Smooth muscle cell (in vitro differentiated cells): ENCODE data around the gene CEACAM20. TPM values are rescaled to one million over a fixed set of nuclear protein-coding genes. Genes with fewer than 3 reads are reported as not detected.
A peak's percentile ranks its signal among the peaks of the same experiment; 100 is the strongest.
"Not testable (repeated sequence)": the region's sequence is repeated elsewhere in the genome, so short reads cannot be mapped to it uniquely, and the experiment has no call there.

Source experiments
- DNase-seq: peaks from one replicate; lab custom pipeline; 2025; ENCODE audit not compliant: unreplicated experiment; lab: John Stamatoyannopoulos, UW
- H2AFZ ChIP-seq: fragments of 200-600 bp; sonication (generic); 2 replicates; pipeline ENCODE4 v1.6.0; 2016; ENCODE audit warnings: antibody characterized with exemption, low read depth, mild to moderate bottlenecking
- H3F3A ChIP-seq: fragments of 200-600 bp; sonication (generic); 2 replicates; pipeline ENCODE4 v1.6.0; 2017; ENCODE audit warnings: antibody characterized with exemption, low read depth
- H3K27ac ChIP-seq: fragments of 200-600 bp; sonication (generic); 2 replicates; pipeline ENCODE4 v1.5.1; 2016; ENCODE audit warnings: low read depth, mild to moderate bottlenecking
- H3K27me3 ChIP-seq: fragments of 200-600 bp; sonication (generic); 2 replicates; pipeline ENCODE4 v1.6.1; 2016; ENCODE audit warnings: low read depth, mild to moderate bottlenecking
- H3K36me3 ChIP-seq: fragments of 200-600 bp; sonication (generic); 2 replicates; pipeline ENCODE4 v1.5.1; 2016; ENCODE audit warnings: low read depth
- H3K4me1 ChIP-seq: fragments of 200-600 bp; sonication (generic); 2 replicates; pipeline ENCODE4 v1.5.1; 2016; ENCODE audit warnings: low read depth
- H3K4me2 ChIP-seq: fragments of 200-600 bp; sonication (generic); 2 replicates; pipeline ENCODE4 v1.6.0; 2016; ENCODE audit warnings: mild to moderate bottlenecking
- H3K4me3 ChIP-seq: fragments of 200-600 bp; sonication (generic); 2 replicates; pipeline ENCODE4 v1.5.1; 2016; ENCODE audit warnings: mild to moderate bottlenecking
- H3K79me2 ChIP-seq: fragments of 200-600 bp; sonication (generic); 2 replicates; pipeline ENCODE4 v1.6.0; 2016; ENCODE audit warnings: low read depth, mild to moderate bottlenecking
- H3K9ac ChIP-seq: fragments of 200-600 bp; sonication (generic); 2 replicates; pipeline ENCODE4 v1.6.0; 2016; ENCODE audit warnings: low read depth
- H3K9me3 ChIP-seq: fragments of 200-600 bp; sonication (generic); replicated peaks from 2 replicates; pipeline ENCODE4 v1.5.1; 2016; ENCODE audit warnings: low read depth
- H4K20me1 ChIP-seq: fragments of 200-600 bp; sonication (generic); 2 replicates; pipeline ENCODE4 v1.6.0; 2016; ENCODE audit warnings: low read depth
- WGBS: methylation state at CpG from one replicate; pipeline ENCODE4 v1.1.7; 2016; ENCODE audit warnings: low lambda C conversion rate; 5-methylcytosine and 5-hydroxymethylcytosine counted together
- polyA plus RNA-seq: library from polyadenylated mRNA; unstranded; fragments of >200 nt; fragmentation: Nextera tagmentation; extraction: Ambion mirVana; gene quantifications from 2 replicates; pipeline ENCODE4 v1.2.1, GENCODE V29; 2016
- total RNA-seq: library from RNA; depleted of rRNA; stranded (reverse); fragments of >200 nt; gene quantifications from 2 replicates; pipeline ENCODE4 v1.2.3, GENCODE V29; 2014
- TF ChIP-seq, protein P1 (sequence below): fragments of 200-600 bp; sonication (generic); IDR thresholded peaks from 2 replicates; pipeline ENCODE4 v1.5.1; 2017; ENCODE audit warnings: borderline replicate concordance, mild to moderate bottlenecking, antibody characterized with exemption; ENCODE audit not compliant: insufficient read depth, poor library complexity, severe bottlenecking

The CEACAM20 gene
- total and polyA plus RNA-seq, 2 experiments from 2014 or later: not detected

DNA sequence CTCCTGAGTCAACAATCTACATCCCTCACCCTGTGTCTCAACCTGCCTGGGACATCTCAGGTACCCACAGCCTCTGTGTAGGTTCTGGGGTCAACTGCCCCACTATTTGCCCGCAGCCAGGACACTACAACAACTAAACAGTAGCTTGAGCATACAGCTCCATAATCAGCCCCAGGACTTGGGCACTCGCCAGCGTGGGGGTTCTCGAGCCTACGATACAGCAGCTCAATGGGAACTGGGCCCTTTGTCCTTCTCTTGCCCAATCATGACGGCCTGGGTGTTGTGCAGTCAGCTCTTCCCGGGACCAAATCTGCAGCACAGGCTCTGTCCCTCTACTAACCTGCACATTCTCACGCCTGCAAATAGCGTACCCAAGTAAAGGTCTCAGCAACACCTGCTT, 30.5 kb downstream of the CEACAM20 start:
- 98% methylated on average over 9 of the region's 9 CpGs for WGBS
- peaks cover 19% of the 10 kb centered on the region for H3K9me3 ChIP-seq
- no peaks in the 10 kb centered on the region for H3F3A ChIP-seq
- H4K20me1 ChIP-seq: no peaks in the 10 kb centered on the region
- H3K27me3 ChIP-seq: no peaks in the 10 kb centered on the region
- H3K4me1 ChIP-seq: peaks cover 15% of the 10 kb centered on the region
- H3K36me3 ChIP-seq: peaks cover 21% of the 10 kb centered on the region
- TF ChIP-seq, protein P1, sequence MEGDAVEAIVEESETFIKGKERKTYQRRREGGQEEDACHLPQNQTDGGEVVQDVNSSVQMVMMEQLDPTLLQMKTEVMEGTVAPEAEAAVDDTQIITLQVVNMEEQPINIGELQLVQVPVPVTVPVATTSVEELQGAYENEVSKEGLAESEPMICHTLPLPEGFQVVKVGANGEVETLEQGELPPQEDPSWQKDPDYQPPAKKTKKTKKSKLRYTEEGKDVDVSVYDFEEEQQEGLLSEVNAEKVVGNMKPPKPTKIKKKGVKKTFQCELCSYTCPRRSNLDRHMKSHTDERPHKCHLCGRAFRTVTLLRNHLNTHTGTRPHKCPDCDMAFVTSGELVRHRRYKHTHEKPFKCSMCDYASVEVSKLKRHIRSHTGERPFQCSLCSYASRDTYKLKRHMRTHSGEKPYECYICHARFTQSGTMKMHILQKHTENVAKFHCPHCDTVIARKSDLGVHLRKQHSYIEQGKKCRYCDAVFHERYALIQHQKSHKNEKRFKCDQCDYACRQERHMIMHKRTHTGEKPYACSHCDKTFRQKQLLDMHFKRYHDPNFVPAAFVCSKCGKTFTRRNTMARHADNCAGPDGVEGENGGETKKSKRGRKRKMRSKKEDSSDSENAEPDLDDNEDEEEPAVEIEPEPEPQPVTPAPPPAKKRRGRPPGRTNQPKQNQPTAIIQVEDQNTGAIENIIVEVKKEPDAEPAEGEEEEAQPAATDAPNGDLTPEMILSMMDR: no peak
- DNase-seq: no peak
- H3K27ac ChIP-seq: no peak overlapping the region
- H3K9ac ChIP-seq: no peak overlapping the region
- H3K4me3 ChIP-seq: peak overlapping the region; percentile 92
- peaks cover 45% of the 10 kb centered on the region for H3K79me2 ChIP-seq
- peak overlapping the region; percentile 93 for H3K4me2 ChIP-seq
- H2AFZ ChIP-seq: no peak overlapping the region

DNA sequence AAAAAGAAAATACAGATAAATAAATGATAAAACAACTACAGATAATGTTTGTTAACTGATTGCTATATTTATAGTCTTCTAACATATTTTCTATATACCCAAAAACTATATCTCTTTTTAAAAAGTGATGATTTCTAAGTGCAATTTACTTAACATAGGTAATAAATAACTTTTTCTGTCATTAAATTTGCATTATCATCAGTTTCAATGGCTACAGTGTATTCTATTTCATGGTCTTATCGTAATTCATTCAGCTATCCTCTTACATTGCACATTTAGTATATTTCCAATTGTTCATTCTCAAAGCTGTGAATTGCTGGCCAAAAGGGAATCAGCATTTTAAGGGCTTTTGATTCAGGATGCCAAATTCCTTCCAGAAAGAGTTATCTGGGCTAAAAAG, 32.8 kb downstream of the CEACAM20 start:
- DNase-seq: no peak
- H3K27me3 ChIP-seq: no peaks in the 10 kb centered on the region
- H3K27ac ChIP-seq: no peak overlapping the region
- no peak overlapping the region for H2AFZ ChIP-seq
- peaks cover 57% of the 10 kb centered on the region for H3K79me2 ChIP-seq
- H4K20me1 ChIP-seq: no peaks in the 10 kb centered on the region
- H3K4me2 ChIP-seq: no peak overlapping the region
- H3K36me3 ChIP-seq: peaks cover 42% of the 10 kb centered on the region
- H3K4me1 ChIP-seq: peaks cover 15% of the 10 kb centered on the region
- no peaks in the 10 kb centered on the region for H3F3A ChIP-seq
- WGBS: 98% methylated on average over 1 of the region's 1 CpG
- H3K4me3 ChIP-seq: no peak overlapping the region
- peaks cover 32% of the 10 kb centered on the region for H3K9me3 ChIP-seq
- TF ChIP-seq, protein P1: no peak
- no peak overlapping the region for H3K9ac ChIP-seq

DNA sequence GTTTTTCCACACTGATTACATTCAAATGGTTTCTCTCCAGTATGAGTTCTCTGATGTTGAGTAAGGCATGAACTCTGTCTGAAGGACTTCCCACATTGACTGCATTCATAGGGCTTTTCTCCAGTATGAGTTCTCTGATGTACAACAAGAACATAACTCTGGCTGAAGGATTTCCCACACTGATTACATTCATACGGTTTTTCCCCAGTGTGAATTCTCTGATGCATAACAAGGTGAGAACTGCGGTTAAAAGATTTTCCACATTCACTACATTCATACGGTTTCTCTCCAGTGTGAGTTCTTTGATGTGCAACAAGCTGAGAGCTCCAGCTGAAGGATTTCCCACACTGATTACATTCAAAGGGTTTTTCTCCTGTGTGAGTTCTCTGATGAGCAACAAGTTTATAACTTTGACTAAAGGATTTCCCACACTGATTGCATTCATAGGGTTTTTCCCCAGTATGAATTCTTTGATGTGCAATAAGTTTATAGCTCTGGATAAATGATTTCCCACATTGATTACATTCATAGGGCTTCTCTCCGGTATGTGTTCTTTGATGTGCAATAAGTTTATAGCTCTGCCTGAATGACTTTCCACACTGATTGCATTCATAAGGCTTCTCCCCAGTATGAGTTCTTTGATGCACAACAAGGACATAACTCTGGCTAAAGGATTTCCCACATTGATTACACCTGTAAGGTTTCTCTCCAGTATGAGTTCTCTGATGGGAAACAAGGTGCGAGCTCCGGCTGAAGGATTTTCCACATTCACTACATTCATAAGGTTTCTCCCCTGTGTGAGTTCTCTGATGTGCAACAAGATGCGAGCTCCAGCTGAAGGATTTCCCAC, 52.7 kb downstream of the CEACAM20 start:
- peaks cover 74% of the 10 kb centered on the region for H3K36me3 ChIP-seq
- WGBS: 97% methylated on average over 7 of the region's 7 CpGs
- no peaks in the 10 kb centered on the region for H4K20me1 ChIP-seq
- H2AFZ ChIP-seq: no peak overlapping the region
- H3K27ac ChIP-seq: no peak overlapping the region
- TF ChIP-seq, protein P1: no peak
- peak overlapping the region; percentile 23 for H3K4me3 ChIP-seq
- no peaks in the 10 kb centered on the region for H3K79me2 ChIP-seq
- peaks cover 84% of the 10 kb centered on the region for H3K9me3 ChIP-seq
- no peaks in the 10 kb centered on the region for H3K27me3 ChIP-seq
- no peak overlapping the region for H3K9ac ChIP-seq
- peaks cover 34% of the 10 kb centered on the region for H3F3A ChIP-seq
- DNase-seq: no peak
- no peak overlapping the region for H3K4me2 ChIP-seq
- no peaks in the 10 kb centered on the region for H3K4me1 ChIP-seq

DNA sequence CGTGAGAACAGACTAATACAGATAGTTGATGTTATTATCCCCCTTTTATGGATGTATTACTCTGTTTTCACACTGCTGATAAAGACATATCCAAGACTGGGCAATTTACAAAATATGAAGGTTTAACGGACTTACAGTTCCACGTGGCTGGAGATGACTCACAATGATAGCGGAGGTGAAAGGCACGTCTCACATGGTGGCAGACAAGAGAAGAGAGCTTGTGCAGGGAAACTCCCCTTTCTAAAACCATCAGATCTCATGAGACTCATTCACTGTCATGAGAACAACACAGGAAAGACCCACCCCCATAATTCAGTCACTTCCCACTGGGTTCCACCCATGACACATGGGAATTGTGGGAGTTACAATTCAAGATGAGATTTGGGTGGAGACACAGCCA, 60.7 kb downstream of the CEACAM20 start:
- not testable (repeated sequence) for H3K79me2 ChIP-seq, H3K36me3 ChIP-seq, DNase-seq, H3K27me3 ChIP-seq, H3K27ac ChIP-seq, H3K4me2 ChIP-seq, H4K20me1 ChIP-seq, H2AFZ ChIP-seq, H3K4me1 ChIP-seq, H3K4me3 ChIP-seq, H3F3A ChIP-seq, H3K9ac ChIP-seq
- WGBS: 74% methylated on average over 5 of the region's 5 CpGs
- peaks cover 20% of the 10 kb centered on the region for H3K9me3 ChIP-seq

DNA sequence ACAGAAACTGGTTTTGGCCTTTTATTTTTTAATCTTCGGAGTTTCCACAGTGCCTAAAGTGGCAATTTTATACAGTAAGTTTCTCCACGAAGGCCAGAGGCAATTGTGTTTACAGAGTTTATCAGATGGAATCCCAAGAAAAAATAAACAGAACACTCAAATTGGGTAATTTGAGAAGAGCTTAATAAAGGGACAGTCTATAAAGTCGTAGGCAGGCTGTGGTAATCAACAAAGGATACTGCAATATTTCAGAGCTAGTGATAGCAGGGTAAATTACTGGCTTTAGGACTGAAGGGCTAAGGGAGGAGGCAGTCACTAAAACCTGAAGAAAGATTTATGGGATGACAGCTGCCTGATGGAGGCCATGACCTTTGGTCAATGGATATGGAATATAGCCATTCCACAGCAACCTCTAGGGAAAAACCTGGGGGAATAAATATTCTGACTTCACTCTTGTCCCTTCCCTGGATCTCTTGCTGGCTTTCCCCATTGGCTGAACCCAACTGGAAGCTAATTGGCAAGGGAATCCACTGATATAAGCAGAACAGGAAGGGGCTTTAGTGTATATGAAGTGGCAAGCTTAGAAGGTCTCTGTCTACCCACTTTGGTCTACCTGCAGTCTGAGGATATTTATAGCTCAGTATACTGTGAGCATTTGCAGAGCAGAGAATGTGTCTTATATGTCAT, 66.7 kb downstream of the CEACAM20 start:
- H3K27me3 ChIP-seq, H2AFZ ChIP-seq, H3K36me3 ChIP-seq, H3K27ac ChIP-seq, H4K20me1 ChIP-seq, H3K79me2 ChIP-seq, H3K4me2 ChIP-seq, H3F3A ChIP-seq, H3K4me1 ChIP-seq, DNase-seq, H3K4me3 ChIP-seq, H3K9ac ChIP-seq: not testable (repeated sequence)
- peaks cover 11% of the 10 kb centered on the region for H3K9me3 ChIP-seq
- 47% methylated on average over 3 of the region's 3 CpGs for WGBS
